Measurements from ENCODE around the gene CTXND1.

The CTXND1 gene

GRCh38 chr15:80228959-80229610, 22.9 kb downstream of the CTXND1 start:
- no peak for TF ChIP-seq CSDC2 (CRISPR knock-in tag; IDR thresholded peaks at IDR 0.05)
- TF ChIP-seq BACH2 (CRISPR knock-in tag; IDR thresholded peaks at IDR 0.05; ENCODE audit: borderline replicate concordance): no peak
- TF ChIP-seq OSR1 (CRISPR knock-in tag; IDR thresholded peaks at IDR 0.05): no peak
- no peak for TF ChIP-seq ZNF70 (CRISPR knock-in tag; IDR thresholded peaks at IDR 0.05)
- no peak for TF ChIP-seq GLIS3 (CRISPR knock-in tag; IDR thresholded peaks at IDR 0.05)
- no peak for TF ChIP-seq TOX (CRISPR knock-in tag; IDR thresholded peaks at IDR 0.05; ENCODE audit: borderline replicate concordance)
- no peak for TF ChIP-seq ZFP30 (CRISPR knock-in tag; IDR thresholded peaks at IDR 0.05)
- no peak for TF ChIP-seq SNAI2 (CRISPR knock-in tag; IDR thresholded peaks at IDR 0.05)
- no peak for TF ChIP-seq TSHZ2 (CRISPR knock-in tag; IDR thresholded peaks at IDR 0.05)
- TF ChIP-seq ESRRG (CRISPR knock-in tag; IDR thresholded peaks at IDR 0.05): no peak
- ATAC-seq: no peak

GRCh38 chr15:80219955-80220354, 32.1 kb downstream of the CTXND1 start:
- ATAC-seq: no peak
- no peak for TF ChIP-seq RARB (CRISPR knock-in tag; IDR thresholded peaks at IDR 0.05)
- no peak for TF ChIP-seq ESRRG (CRISPR knock-in tag; IDR thresholded peaks at IDR 0.05)
- no peak for TF ChIP-seq OSR1 (CRISPR knock-in tag; IDR thresholded peaks at IDR 0.05)
- no peak for TF ChIP-seq POU6F1 (CRISPR knock-in tag; IDR thresholded peaks at IDR 0.05; ENCODE audit: borderline replicate concordance, low read depth)
- TF ChIP-seq ZC3H10 (CRISPR knock-in tag; IDR thresholded peaks at IDR 0.05): no peak
- no peak for TF ChIP-seq CSDC2 (CRISPR knock-in tag; IDR thresholded peaks at IDR 0.05)
- TF ChIP-seq ARNTL (CRISPR knock-in tag; IDR thresholded peaks at IDR 0.05; ENCODE audit: borderline replicate concordance, low read depth): no peak
- no peak for TF ChIP-seq PATZ1 (CRISPR knock-in tag; IDR thresholded peaks at IDR 0.05; ENCODE audit: borderline replicate concordance)
- no peak for TF ChIP-seq GLIS3 (CRISPR knock-in tag; IDR thresholded peaks at IDR 0.05)
- TF ChIP-seq BACH2 (CRISPR knock-in tag; IDR thresholded peaks at IDR 0.05; ENCODE audit: borderline replicate concordance): no peak
- TF ChIP-seq CREB5 (CRISPR knock-in tag; IDR thresholded peaks at IDR 0.05; ENCODE audit: low read depth): no peak
- TF ChIP-seq ZNF565 (CRISPR knock-in tag; conservative IDR thresholded peaks at IDR 0.05; ENCODE audit: low read depth): no peak
- no peak for TF ChIP-seq ZNF70 (CRISPR knock-in tag; IDR thresholded peaks at IDR 0.05)
- TF ChIP-seq PPARA (CRISPR knock-in tag; IDR thresholded peaks at IDR 0.05; ENCODE audit: borderline replicate concordance): no peak
- no peak for TF ChIP-seq ISL1 (CRISPR knock-in tag; IDR thresholded peaks at IDR 0.05)
- no peak for TF ChIP-seq ZFP30 (CRISPR knock-in tag; IDR thresholded peaks at IDR 0.05)
- TF ChIP-seq TCF4 (CRISPR knock-in tag; IDR thresholded peaks at IDR 0.05; ENCODE audit: borderline replicate concordance): no peak
- TF ChIP-seq CSRNP3 (CRISPR knock-in tag; IDR thresholded peaks at IDR 0.05): no peak
- TF ChIP-seq TOX (CRISPR knock-in tag; IDR thresholded peaks at IDR 0.05; ENCODE audit: borderline replicate concordance): no peak

Data from SK-N-SH treated with all-trans-retinoic acid at 6 μM for 48 hours (cell line).